KOPT-K1 (cell line): ENCODE data around the gene COL6A1.

Experiments
- H3K27ac ChIP-seq: fragments of 200-600 bp; sonication (generic); 2 replicates; pipeline ENCODE4 v1.5.1; 2016; ENCODE audit warnings: antibody characterized with exemption, mild to moderate bottlenecking, low read depth, low read length; ENCODE audit not compliant: poor library complexity, severe bottlenecking
- H3K36me3 ChIP-seq: fragments of 200-600 bp; sonication (generic); 2 replicates; pipeline ENCODE4 v1.5.1; 2017; ENCODE audit warnings: antibody characterized with exemption, mild to moderate bottlenecking, low read length, moderate library complexity; ENCODE audit not compliant: insufficient read depth
- H3K9me3 ChIP-seq: fragments of 200-600 bp; sonication (generic); 2 replicates; pipeline ENCODE4 v1.5.1; 2017; ENCODE audit warnings: antibody characterized with exemption, low read length, mild to moderate bottlenecking; ENCODE audit not compliant: insufficient read depth, poor library complexity, severe bottlenecking

The COL6A1 gene

DNA sequence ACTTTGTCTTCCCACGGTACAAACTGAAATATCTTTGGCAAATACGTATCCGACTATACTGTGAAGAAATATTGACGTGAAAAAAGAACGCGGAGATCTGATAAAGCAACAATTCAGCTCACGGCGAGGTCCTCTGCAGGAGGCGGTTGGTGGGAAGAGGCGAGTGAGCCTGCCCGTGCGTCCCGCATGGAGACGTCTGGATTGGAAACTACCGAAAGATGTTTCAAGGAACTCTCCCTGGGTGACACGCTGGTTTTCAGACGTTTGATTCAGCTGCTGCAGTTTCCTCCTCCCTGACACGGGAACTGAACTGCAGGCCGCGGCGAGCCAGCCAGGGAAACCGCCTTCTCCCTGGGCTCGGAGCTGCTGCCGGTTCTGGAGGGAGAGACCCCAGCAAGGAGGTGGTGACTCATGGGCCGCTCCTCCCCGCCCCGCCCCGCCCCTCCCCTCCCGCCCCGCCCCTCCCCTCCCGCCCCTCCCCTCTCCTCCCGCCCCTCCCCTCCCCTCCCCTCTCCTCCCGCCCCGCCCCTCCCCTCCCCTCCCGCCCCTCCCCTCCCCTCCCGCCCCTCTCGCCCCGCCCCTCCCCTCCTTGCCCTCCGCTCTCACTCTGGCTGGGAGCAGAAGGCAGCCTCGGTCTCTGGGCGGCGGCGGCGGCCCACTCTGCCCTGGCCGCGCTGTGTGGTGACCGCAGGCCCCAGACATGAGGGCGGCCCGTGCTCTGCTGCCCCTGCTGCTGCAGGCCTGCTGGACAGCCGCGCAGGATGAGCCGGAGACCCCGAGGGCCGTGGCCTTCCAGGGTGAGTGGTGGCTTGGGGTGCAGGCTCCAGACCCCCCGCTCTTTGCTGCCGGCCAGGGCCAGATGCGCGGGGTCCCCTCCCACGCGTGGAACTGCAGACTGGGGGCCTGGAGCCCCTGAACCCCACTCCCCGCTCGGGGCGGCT lies at the start of gene COL6A1:
Gene COL6A1 (plus strand): TSS at position 620 of the 941 bp plus-strand sequence. CDS start 81 bp downstream, at position 701.
- Histone ChIP-seq H3K27ac (no peak within 1 kb of the TSS), H3K9me3 (no peaks in the 10 kb centered on the region), H3K36me3 (no peaks in the 10 kb centered on the region)

GRCh38 chr21:45932922-45933502 lies 48.6 kb upstream of the COL6A1 start:
- Histone ChIP-seq H3K36me3 (no peaks in the 10 kb centered on the region), H3K27ac (no peak overlapping the region), H3K9me3 (no peaks in the 10 kb centered on the region)

- H3K9me3 ChIP-seq: no peaks in the 10 kb centered on the region
- H3K36me3 ChIP-seq: no peaks in the 10 kb centered on the region
- no peak overlapping the region for H3K27ac ChIP-seq
Measured at GRCh38 chr21:45934085-45934484, 47.5 kb upstream of the COL6A1 start.

DNA sequence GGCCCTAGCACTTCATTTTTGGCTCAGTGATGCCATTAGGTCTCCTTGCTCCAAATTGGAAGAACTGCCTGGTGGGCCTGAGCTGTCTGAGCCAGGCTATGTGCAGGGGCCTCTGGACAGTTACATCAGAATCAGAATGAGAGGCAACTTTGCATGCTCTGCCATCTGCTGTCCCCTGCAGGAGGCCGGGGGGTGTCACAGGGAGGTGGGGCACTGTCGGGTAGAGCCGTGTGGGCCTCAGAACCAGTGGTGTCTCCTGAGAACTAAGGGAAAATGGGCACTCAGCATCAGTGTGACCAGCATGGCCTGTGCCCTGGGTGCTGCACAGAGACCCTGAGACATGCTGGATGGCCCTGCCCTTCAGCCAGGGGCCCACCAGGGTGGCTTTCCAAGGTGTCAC lies 47.0 kb upstream of the COL6A1 start:
- H3K36me3 ChIP-seq: no peaks in the 10 kb centered on the region
- H3K27ac ChIP-seq: no peak overlapping the region
- H3K9me3 ChIP-seq: no peaks in the 10 kb centered on the region

- H3K9me3 ChIP-seq: no peaks in the 10 kb centered on the region
- no peak overlapping the region for H3K27ac ChIP-seq
- H3K36me3 ChIP-seq: no peaks in the 10 kb centered on the region
Measured at GRCh38 chr21:45935628-45936027, 45.9 kb upstream of the COL6A1 start.

GRCh38 chr21:45937721-45938452 lies 43.7 kb upstream of the COL6A1 start:
- Histone ChIP-seq H3K36me3 (no peaks in the 10 kb centered on the region), H3K9me3 (no peaks in the 10 kb centered on the region), H3K27ac (peak overlapping the region; percentile 25)

DNA sequence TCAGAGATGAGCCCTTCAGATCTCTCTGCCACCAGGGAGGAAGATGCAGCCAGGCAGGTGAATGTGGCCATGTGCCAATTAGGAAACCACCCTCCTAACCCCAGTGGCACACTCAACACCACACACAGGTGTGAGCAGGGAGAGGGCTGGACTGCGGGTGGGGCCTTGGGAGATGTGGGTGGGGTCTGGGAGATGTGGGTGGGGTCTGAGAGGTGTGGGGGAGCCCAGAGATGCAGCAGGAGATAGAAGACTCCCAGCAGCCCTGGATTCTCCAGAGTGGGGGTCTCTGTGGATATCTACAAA lies 43.2 kb upstream of the COL6A1 start:
- Histone ChIP-seq H3K9me3 (no peaks in the 10 kb centered on the region), H3K36me3 (no peaks in the 10 kb centered on the region), H3K27ac (peak overlapping the region; percentile 25)

- H3K27ac ChIP-seq: no peak overlapping the region
- H3K9me3 ChIP-seq: no peaks in the 10 kb centered on the region
- H3K36me3 ChIP-seq: no peaks in the 10 kb centered on the region
Measured at GRCh38 chr21:45938811-45939520, 42.6 kb upstream of the COL6A1 start.

DNA sequence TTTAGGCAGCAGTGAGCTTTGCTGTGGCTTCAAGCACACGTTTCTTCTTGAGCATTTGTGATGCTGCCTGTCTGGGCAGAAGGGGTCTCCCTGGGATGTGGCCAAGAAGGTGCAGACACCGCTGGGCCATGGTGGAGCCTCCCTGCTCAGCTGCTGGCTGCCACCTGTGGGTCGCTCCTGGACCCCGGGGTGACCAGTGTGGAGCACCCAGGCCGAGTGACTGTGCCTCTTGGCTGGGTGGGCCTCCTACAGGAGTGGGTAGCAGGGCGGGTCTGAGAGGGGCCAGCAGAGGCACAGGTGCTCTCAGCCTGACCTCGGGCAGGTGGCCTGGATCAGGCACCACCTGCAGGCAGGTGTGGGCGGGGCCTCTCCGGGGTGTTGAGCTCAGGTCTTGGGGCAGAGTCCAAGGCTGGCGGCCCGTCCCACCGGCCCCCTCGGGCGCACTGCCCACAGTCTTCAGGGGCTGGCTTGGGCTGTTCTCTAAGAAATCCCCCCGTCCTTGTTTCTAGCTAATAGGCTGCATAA lies 42.0 kb upstream of the COL6A1 start:
- no peak overlapping the region for H3K27ac ChIP-seq
- no peaks in the 10 kb centered on the region for H3K9me3 ChIP-seq

GRCh38 chr21:45940091-45940490 lies 41.5 kb upstream of the COL6A1 start:
- H3K36me3 ChIP-seq: no peaks in the 10 kb centered on the region
- H3K27ac ChIP-seq: no peak overlapping the region
- H3K9me3 ChIP-seq: no peaks in the 10 kb centered on the region

More for the DNA sequence above, 42.0 kb upstream of the COL6A1 start:
- H3K36me3 ChIP-seq: no peaks in the 10 kb centered on the region

- Histone ChIP-seq H3K36me3 (no peaks in the 10 kb centered on the region), H3K9me3 (no peaks in the 10 kb centered on the region), H3K27ac (no peak overlapping the region)
Measured at GRCh38 chr21:45940621-45941337, 40.8 kb upstream of the COL6A1 start.

DNA sequence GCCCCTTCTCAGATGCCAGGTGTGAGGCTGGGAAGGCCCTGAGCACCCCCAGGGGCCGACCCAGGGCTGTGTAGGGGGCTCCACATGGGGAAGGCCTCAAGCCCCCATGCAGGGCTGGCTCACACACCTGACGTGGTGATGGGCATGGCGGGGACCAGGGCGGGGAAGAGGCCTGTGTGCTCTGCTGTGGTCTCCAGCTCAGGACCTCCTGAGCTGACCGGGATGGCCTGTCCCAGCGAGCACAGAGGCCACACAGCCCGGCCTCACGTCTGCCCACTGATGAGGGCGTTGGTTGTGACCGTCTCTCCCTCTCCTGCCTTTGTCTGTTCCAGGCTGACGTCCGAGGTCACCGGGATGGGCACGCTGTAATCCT lies 40.2 kb upstream of the COL6A1 start:
- Histone ChIP-seq H3K9me3 (no peaks in the 10 kb centered on the region), H3K27ac (no peak overlapping the region), H3K36me3 (no peaks in the 10 kb centered on the region)

DNA sequence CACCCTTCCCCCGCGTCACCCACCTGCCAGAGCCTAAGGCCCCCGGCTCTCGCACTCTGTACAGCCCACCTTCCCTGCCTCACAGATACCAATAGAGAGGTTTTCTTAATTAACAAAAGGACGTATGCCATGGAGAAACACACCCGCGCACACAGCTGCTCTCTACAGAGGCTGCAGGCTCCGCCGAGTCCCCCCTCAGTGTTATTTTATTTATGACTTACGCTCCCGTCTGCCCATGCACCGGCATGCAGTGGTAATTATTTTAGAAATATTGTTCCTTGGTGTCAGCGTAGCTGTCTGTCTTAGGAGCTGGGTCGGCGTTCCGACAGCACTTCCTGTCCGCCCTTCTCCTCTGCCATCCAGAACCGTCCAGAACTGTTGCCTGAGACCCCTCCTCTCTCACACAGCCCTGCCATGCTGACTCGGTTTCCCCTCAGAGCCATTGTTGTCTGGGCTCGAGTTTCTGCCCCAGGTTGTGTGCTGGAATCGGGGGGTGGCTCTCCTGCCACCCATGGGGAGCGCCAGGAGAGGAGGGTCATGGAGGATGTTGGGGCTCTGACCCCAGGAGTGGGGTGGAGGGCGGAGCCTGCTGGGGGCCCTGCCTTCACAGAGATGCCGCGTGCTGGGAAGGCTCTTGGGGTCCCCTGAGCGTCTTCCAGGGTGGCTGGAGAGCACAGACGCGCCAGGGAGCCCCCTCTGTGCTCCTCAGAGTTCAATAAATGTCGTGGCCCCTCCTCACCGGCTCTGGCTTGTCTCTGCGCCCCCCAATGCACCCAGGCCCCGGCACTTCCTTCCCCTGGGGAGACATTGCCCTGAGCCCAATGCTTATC lies 39.6 kb upstream of the COL6A1 start:
- no peaks in the 10 kb centered on the region for H3K36me3 ChIP-seq
- no peak overlapping the region for H3K27ac ChIP-seq
- no peaks in the 10 kb centered on the region for H3K9me3 ChIP-seq
